22Rv1 (cell line): ENCODE results near the gene FRMD3.

ENCODE experiments used
- ZFX ChIP-seq: fragments of 450-650 bp; IDR thresholded peaks from 2 replicates; pipeline ENCODE4 v1.6.1; 2017; ENCODE audit warnings: antibody characterized with exemption, borderline replicate concordance
- TF ChIP-seq, protein P1 (sequence below): fragments of 450-650 bp; IDR thresholded peaks from 2 replicates; pipeline ENCODE4 v1.5.1; 2017; ENCODE audit warnings: mild to moderate bottlenecking

DNA sequence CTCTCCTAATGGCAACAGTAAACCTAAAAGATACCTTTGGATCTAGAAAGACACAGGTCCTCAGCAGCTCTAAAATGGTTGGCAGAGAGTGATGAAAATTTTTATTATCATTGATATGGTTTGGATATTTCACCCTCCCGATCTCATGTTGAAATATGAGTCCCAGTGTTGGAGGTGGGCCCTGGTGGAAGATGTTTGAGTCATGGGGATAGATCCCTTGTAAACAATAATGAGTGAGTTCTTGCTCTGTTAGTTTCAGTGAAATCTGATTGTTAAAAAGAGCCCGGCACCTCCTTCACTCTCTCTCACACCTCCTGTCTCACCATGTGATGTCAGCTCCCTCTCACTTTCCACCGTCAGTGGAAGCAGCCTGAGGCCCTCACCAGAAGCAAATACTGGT lies 117.7 kb downstream of the FRMD3 start:
- TF ChIP-seq, protein P1, sequence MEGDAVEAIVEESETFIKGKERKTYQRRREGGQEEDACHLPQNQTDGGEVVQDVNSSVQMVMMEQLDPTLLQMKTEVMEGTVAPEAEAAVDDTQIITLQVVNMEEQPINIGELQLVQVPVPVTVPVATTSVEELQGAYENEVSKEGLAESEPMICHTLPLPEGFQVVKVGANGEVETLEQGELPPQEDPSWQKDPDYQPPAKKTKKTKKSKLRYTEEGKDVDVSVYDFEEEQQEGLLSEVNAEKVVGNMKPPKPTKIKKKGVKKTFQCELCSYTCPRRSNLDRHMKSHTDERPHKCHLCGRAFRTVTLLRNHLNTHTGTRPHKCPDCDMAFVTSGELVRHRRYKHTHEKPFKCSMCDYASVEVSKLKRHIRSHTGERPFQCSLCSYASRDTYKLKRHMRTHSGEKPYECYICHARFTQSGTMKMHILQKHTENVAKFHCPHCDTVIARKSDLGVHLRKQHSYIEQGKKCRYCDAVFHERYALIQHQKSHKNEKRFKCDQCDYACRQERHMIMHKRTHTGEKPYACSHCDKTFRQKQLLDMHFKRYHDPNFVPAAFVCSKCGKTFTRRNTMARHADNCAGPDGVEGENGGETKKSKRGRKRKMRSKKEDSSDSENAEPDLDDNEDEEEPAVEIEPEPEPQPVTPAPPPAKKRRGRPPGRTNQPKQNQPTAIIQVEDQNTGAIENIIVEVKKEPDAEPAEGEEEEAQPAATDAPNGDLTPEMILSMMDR = no peak
- no peak for TF ChIP-seq ZFX
